HepG2 (cell line): Measurements from ENCODE around the gene NKD2. TPM values are rescaled to one million over a fixed set of nuclear protein-coding genes. Genes with fewer than 3 reads are reported as not detected.

Experiments
- ATAC-seq: fragments of 200-7000 bp; cut with Tn5 transposase; 3 replicates; pipeline ENCODE4 v1.9.1; 2020; ENCODE audit warnings: mild to moderate bottlenecking, moderate library complexity
- BruUV-seq: library from RNA; stranded (reverse); fragments of 400-500 nt; replicated peaks from 2 replicates; lab custom pipeline; 2021; lab: Mats Ljungman, UMichigan
- CTCF ChIA-PET: fragments of 300-600 bp; formaldehyde crosslinking; extraction: SDS; loops from one replicate; lab custom pipeline; 2021; ENCODE audit warnings: low total read pairs, inconsistent platforms, low intra/inter-chr PET ratio; lab: Yijun Ruan, JAX
- POLR2A ChIA-PET: fragments of 350-600 bp; sonication (Branson Sonifier 250); formaldehyde crosslinking; loops from one replicate; lab custom pipeline; 2020; ENCODE audit warnings: antibody characterized with exemption, inconsistent platforms; lab: Yijun Ruan, JAX
- DNase-seq: peaks from one replicate; pipeline ENCODE4 v3.0.0-alpha.2; 2015; ENCODE audit warnings: low spot score
- FAIRE-seq: peaks from 3 replicates; lab custom pipeline; 2011; peaks lifted over from hg19 to GRCh38; lab: Jason Lieb, UNC
- H2AFZ ChIP-seq: one replicate; pipeline ENCODE4 v1.6.1; 2011; ENCODE audit warnings: low read length, inconsistent platforms
- H3K27ac ChIP-seq: fragments of 300-600 bp; 3 replicates; pipeline ENCODE4 v1.8.0; 2011; ENCODE audit warnings: mixed run types, mild to moderate bottlenecking, mixed read lengths, low read length, inconsistent platforms; ENCODE audit not compliant: insufficient read depth; ENCODE audit errors: extremely low read length
- H3K27me3 ChIP-seq, 2 experiments: fragments of 200-600 bp in 1 of 2; 2 replicates in 1 of 2; 3 replicates in 1 of 2; pipeline versions ENCODE4 v1.6.0 to v1.8.0; 2011; ENCODE audit warnings: low read length in 2 of 2, mild to moderate bottlenecking in 2 of 2, moderate library complexity in 2 of 2, inconsistent platforms in 1 of 2; ENCODE audit not compliant: insufficient read depth in 2 of 2, control insufficient read depth in 1 of 2
- H3K36me3 ChIP-seq, 2 experiments: fragments of 200-600 bp in 1 of 2; replicated peaks in 1 of 2; 2 replicates in 1 of 2; 3 replicates in 1 of 2; pipeline versions ENCODE4 v1.5.1 to v1.8.0; 2011; ENCODE audit warnings: low read length in 2 of 2, inconsistent platforms in 1 of 2; ENCODE audit not compliant: insufficient read depth in 2 of 2, control insufficient read depth in 1 of 2
- H3K4me1 ChIP-seq: 2 replicates; pipeline ENCODE4 v1.5.1; 2012; ENCODE audit warnings: low read length, inconsistent platforms; ENCODE audit not compliant: insufficient read depth
- H3K4me2 ChIP-seq: 2 replicates; pipeline ENCODE4 v1.6.0; 2011; ENCODE audit warnings: low read depth, low read length, inconsistent platforms
- H3K4me3 ChIP-seq, 3 experiments: fragments of 200-600 bp in 1 of 3; sonication (generic), shearing (Covaris generic) in 1 of 3; replicated peaks in 1 of 3; 2 replicates each; pipeline ENCODE4 v1.5.1; 2011 to 2016; ENCODE audit warnings: low read length in 3 of 3, inconsistent platforms in 2 of 3, low read depth in 2 of 3, mild to moderate bottlenecking in 2 of 3, control low read depth in 1 of 3, mixed read lengths in 1 of 3; ENCODE audit not compliant: insufficient read depth in 1 of 3
- H3K79me2 ChIP-seq: one replicate; pipeline ENCODE4 v1.6.1; 2011; ENCODE audit warnings: low read length, inconsistent platforms; ENCODE audit not compliant: insufficient read depth
- H3K9ac ChIP-seq: 2 replicates; pipeline ENCODE4 v1.6.0; 2011; ENCODE audit warnings: mild to moderate bottlenecking, low read depth, low read length, inconsistent platforms; ENCODE audit not compliant: insufficient read depth
- H3K9me3 ChIP-seq: 2 replicates; pipeline ENCODE4 v1.5.1; 2012; ENCODE audit warnings: mild to moderate bottlenecking, low read length
- H4K20me1 ChIP-seq: 2 replicates; pipeline ENCODE4 v1.6.0; 2011; ENCODE audit warnings: inconsistent platforms, mild to moderate bottlenecking, low read length, moderate library complexity; ENCODE audit not compliant: insufficient read depth
- AHR ChIP-seq: IDR thresholded peaks from 2 replicates; pipeline ENCODE4 v1.6.1; 2018; ENCODE audit warnings: missing genetic modification reagents, missing compliant biosample characterization
- CCAR2 ChIP-seq: fragments of 200-400 bp; formaldehyde crosslinking; optimal IDR thresholded peaks from 2 replicates; pipeline ENCODE3; 2018; ENCODE audit warnings: low read depth, mild to moderate bottlenecking, low read length, moderate library complexity
- ELF1 ChIP-seq: sonication (generic); formaldehyde crosslinking; IDR thresholded peaks from 2 replicates; pipeline ENCODE4 v1.4.0; 2020; ENCODE audit warnings: missing genetic modification reagents
- ISX ChIP-seq: sonication (generic); formaldehyde crosslinking; conservative IDR thresholded peaks from 2 replicates; pipeline ENCODE4 v1.5.0; 2020; ENCODE audit warnings: missing genetic modification reagents
- KLF6 ChIP-seq: IDR thresholded peaks from 2 replicates; pipeline ENCODE4 v1.8.0; 2016; ENCODE audit warnings: missing biosample characterization, missing genetic modification reagents
- NR2F2 ChIP-seq: IDR thresholded peaks from 2 replicates; pipeline ENCODE4 v1.6.1; 2012; ENCODE audit warnings: low read depth, inconsistent platforms, borderline replicate concordance
- RERE ChIP-seq: IDR thresholded peaks from 2 replicates; pipeline ENCODE4 v1.6.1; 2016; ENCODE audit warnings: low read depth, missing genetic modification reagents, missing compliant biosample characterization
- ZFP36L2 ChIP-seq: sonication (generic); formaldehyde crosslinking; IDR thresholded peaks from 2 replicates; pipeline ENCODE4 v1.4.0; 2020; ENCODE audit warnings: missing genetic modification reagents
- ZFP41 ChIP-seq: sonication (generic); formaldehyde crosslinking; IDR thresholded peaks from 2 replicates; pipeline ENCODE4 v1.4.0; 2020; ENCODE audit warnings: mild to moderate bottlenecking, missing genetic modification reagents, borderline replicate concordance
- ZFY ChIP-seq: sonication (generic); formaldehyde crosslinking; IDR thresholded peaks from 2 replicates; pipeline ENCODE4 v1.4.0; 2020; ENCODE audit warnings: missing genetic modification reagents
- ZNF713 ChIP-seq: sonication (generic); formaldehyde crosslinking; IDR thresholded peaks from 2 replicates; pipeline ENCODE4 v1.4.0; 2020; ENCODE audit warnings: mild to moderate bottlenecking, missing genetic modification reagents
- ZNF784 ChIP-seq: sonication (generic); formaldehyde crosslinking; IDR thresholded peaks from 2 replicates; pipeline ENCODE4 v1.5.1; 2020; ENCODE audit warnings: missing genetic modification reagents, mild to moderate bottlenecking, borderline replicate concordance
- WGBS: methylation state at CpG from one replicate; pipeline ENCODE4 v1.1.6; 2017; ENCODE audit warnings: low lambda C conversion rate; 5-methylcytosine and 5-hydroxymethylcytosine counted together
- in situ Hi-C: cut with HindIII; loops from 2 replicates; pipeline ENCODE4 v1.10.0; 2017; ENCODE audit warnings: low pct_unique_long_range_greater_than_20kb; ENCODE audit not compliant: extremely low pct_ligation_motif_present
- intact Hi-C: fragments of 100-400 bp; cut with micrococcal nuclease; formaldehyde crosslinking; loops from one replicate; pipeline ENCODE4 v1.10.0; 2022; ENCODE audit not compliant: unreplicated experiment
- polyA plus RNA-seq, 8 experiments: library from polyadenylated mRNA; depleted of rRNA in 3 of 8; stranded (reverse) in 7 of 8; unstranded in 1 of 8; fragments of >200 nt; fragmentation: Illumina TruSeq in 4 of 8; extraction: Trizol in 4 of 8; gene quantifications; 2 replicates each; pipeline versions ENCODE4 v1.2.1 to v1.2.3, GENCODE V29; 2011 to 2016; ENCODE audit warnings: low read depth in 4 of 8, missing spikeins in 1 of 8, mixed read lengths in 1 of 8; ENCODE audit not compliant: insufficient read depth in 1 of 8
- total RNA-seq, 5 experiments: library from RNA; depleted of rRNA; stranded (reverse); fragments of >200 nt; fragmentation: Illumina TruSeq; extraction: Trizol; gene quantifications; 2 replicates each; pipeline ENCODE4 v1.2.3, GENCODE V29; 2016; ENCODE audit warnings: low read depth in 1 of 5
- TF ChIP-seq, protein P1 (sequence below): sonication (generic); formaldehyde crosslinking; IDR thresholded peaks from 2 replicates; pipeline ENCODE4 v1.8.1; 2023; ENCODE audit warnings: mild to moderate bottlenecking, moderate library complexity, missing genetic modification reagents

NKD2 gene
- total and polyA plus RNA-seq, 2 of the 13 experiments (the other 11 are each of a cell fraction or from before 2014, with no cell fraction given), result 0.53 to 0.82 TPM

GRCh38 chr5:1015507-1015906 is 6.9 kb downstream of the NKD2 start:
- no TSS peak for BruUV-seq
- TF ChIP-seq RERE (CRISPR knock-in tag) (no peak), ZNF713 (no peak), ZFY (CRISPR knock-in tag) (no peak), ELF1 (CRISPR knock-in tag) (no peak), KLF6 (CRISPR knock-in tag) (no peak), NR2F2 (no peak), ZFP41 (CRISPR knock-in tag) (no peak), ISX (no peak), AHR (CRISPR knock-in tag) (no peak), ZFP36L2 (CRISPR knock-in tag) (no peak), ZNF784 (CRISPR knock-in tag) (no peak), CCAR2 (no peak)
- TF ChIP-seq, protein P1, sequence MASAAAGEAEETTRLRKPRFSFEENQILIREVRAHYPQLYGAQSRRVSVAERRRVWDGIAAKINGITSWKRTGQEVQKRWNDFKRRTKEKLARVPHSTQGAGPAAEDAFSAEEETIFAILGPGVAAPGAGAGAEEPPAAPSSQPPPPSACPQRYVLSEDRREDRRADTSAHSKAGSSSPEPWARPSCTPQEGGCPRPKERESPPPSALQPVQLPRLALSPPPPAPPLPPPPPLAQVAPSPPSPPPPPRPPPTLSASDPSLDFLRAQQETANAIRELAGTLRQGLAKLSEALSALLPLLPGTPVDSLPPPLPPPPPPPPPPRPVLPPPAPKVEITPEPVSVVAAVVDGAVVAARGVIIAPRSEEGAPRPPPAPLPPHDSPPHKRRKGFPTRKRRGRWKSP (CRISPR knock-in tag), result no peak
- ChIA-PET CTCF (no interaction called here), POLR2A (no interaction called here)
- no peak overlapping the region for H3K9ac ChIP-seq
- ATAC-seq, result no peak
- H3K27ac ChIP-seq, result no peak overlapping the region
- H2AFZ ChIP-seq, result no peak overlapping the region
- in situ Hi-C loops, result no loop called here
- H3K9me3 ChIP-seq, result no peaks in the 10 kb centered on the region
- H3K36me3 ChIP-seq, result no peaks in the 10 kb centered on the region
- no peak overlapping the region for H3K4me3 ChIP-seq
- no peaks in the 10 kb centered on the region for H3K79me2 ChIP-seq
- intact Hi-C loops, result no loop called here
- H4K20me1 ChIP-seq, result no peaks in the 10 kb centered on the region
- H3K4me2 ChIP-seq, result no peak overlapping the region
- no peak for FAIRE-seq
- peaks cover 2 to 4% of the 10 kb centered on the region in 2 experiments; a peak in 2 of 5 replicates for H3K27me3 ChIP-seq
- peaks cover 7% of the 10 kb centered on the region for H3K4me1 ChIP-seq
- no peak for DNase-seq
- WGBS, result 47% methylated on average over 3 of the region's 10 CpGs
